HepG2 (cell line): ENCODE results near the gene GADD45G.

Experiments used
- CBX2 ChIP-seq, 2 experiments: fragments of 200-600 bp in 1 of 2; sonication (generic); formaldehyde crosslinking in 1 of 2; IDR thresholded peaks; 2 replicates each; pipeline versions ENCODE4 v1.7.0 to v1.8.1; 2018 to 2022; ENCODE audit warnings: low read depth in 2 of 2, low read length in 1 of 2, mild to moderate bottlenecking in 1 of 2, missing genetic modification reagents in 1 of 2
- EHMT2 ChIP-seq: fragments of 200-600 bp; sonication (generic); IDR thresholded peaks from 2 replicates; pipeline ENCODE4 v1.7.0; 2017; ENCODE audit warnings: antibody characterized with exemption, low read depth, low read length, borderline replicate concordance
- FOXK2 ChIP-seq: fragments of 450-650 bp; IDR thresholded peaks from 2 replicates; pipeline ENCODE4 v1.6.1; 2016
- MTF1 ChIP-seq: sonication (generic); formaldehyde crosslinking; IDR thresholded peaks from 2 replicates; pipeline ENCODE4 v1.5.0; 2020; ENCODE audit warnings: missing genetic modification reagents
- NCOA2 ChIP-seq: sonication (generic); formaldehyde crosslinking; IDR thresholded peaks from 2 replicates; pipeline ENCODE4 v1.8.0; 2022; ENCODE audit warnings: inconsistent platforms
- NFYB ChIP-seq: sonication (generic); formaldehyde crosslinking; IDR thresholded peaks from 2 replicates; pipeline ENCODE4 v1.4.0; 2020; ENCODE audit warnings: missing genetic modification reagents
- POLR2A ChIP-seq, 2 experiments: IDR thresholded peaks; 2 replicates each; pipeline ENCODE4 v1.6.1; 2011; ENCODE audit warnings: low read depth in 2 of 2, low read length in 2 of 2, mild to moderate bottlenecking in 1 of 2, moderate library complexity in 1 of 2; ENCODE audit not compliant: insufficient read depth in 1 of 2
- SALL2 ChIP-seq: sonication (generic); formaldehyde crosslinking; IDR thresholded peaks from 2 replicates; pipeline ENCODE4 v1.8.1; 2023; ENCODE audit warnings: mild to moderate bottlenecking, missing genetic modification reagents, inconsistent platforms
- SIN3A ChIP-seq: IDR thresholded peaks from 2 replicates; pipeline ENCODE4 v1.6.1; 2011; ENCODE audit warnings: low read depth, mild to moderate bottlenecking, control low read depth, low read length, borderline replicate concordance
- ZNF121 ChIP-seq: sonication (generic); formaldehyde crosslinking; IDR thresholded peaks from 2 replicates; pipeline ENCODE4 v1.5.0; 2020; ENCODE audit warnings: mild to moderate bottlenecking, missing genetic modification reagents
- ZNF792 ChIP-seq: IDR thresholded peaks from 2 replicates; pipeline ENCODE4 v1.6.1; 2016
- ZSCAN20 ChIP-seq: sonication (generic); formaldehyde crosslinking; IDR thresholded peaks from 2 replicates; pipeline ENCODE4 v1.4.0; 2020; ENCODE audit warnings: missing genetic modification reagents, mild to moderate bottlenecking, borderline replicate concordance
- TF ChIP-seq, protein P1 (sequence below): sonication (generic); formaldehyde crosslinking; IDR thresholded peaks from 2 replicates; pipeline ENCODE4 v1.5.0; 2020; ENCODE audit warnings: mild to moderate bottlenecking, missing genetic modification reagents, moderate library complexity
- TF ChIP-seq, protein P2 (sequence below): sonication (generic); formaldehyde crosslinking; IDR thresholded peaks from 2 replicates; pipeline ENCODE4 v1.4.0; 2020; ENCODE audit warnings: missing genetic modification reagents, mild to moderate bottlenecking, borderline replicate concordance

DNA sequence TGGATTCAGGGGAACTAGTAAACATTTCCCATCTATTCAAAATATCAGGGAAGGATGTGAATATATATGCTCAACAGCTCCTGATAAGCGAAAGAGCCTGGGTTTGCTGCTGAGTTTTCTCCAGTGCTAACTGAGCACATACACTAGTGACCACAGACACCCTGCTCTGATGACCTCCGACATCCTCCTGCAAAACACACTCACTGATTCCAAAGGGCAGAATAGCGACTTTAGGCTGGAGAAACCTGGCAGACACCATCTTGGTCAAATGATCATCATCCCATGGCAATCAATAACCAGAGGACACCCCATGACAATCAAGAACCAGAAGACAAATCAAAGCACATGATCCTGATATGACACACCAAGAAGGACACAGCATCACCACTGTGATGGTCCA, 9.2 kb upstream of the GADD45G start:
- TF ChIP-seq, protein P1, sequence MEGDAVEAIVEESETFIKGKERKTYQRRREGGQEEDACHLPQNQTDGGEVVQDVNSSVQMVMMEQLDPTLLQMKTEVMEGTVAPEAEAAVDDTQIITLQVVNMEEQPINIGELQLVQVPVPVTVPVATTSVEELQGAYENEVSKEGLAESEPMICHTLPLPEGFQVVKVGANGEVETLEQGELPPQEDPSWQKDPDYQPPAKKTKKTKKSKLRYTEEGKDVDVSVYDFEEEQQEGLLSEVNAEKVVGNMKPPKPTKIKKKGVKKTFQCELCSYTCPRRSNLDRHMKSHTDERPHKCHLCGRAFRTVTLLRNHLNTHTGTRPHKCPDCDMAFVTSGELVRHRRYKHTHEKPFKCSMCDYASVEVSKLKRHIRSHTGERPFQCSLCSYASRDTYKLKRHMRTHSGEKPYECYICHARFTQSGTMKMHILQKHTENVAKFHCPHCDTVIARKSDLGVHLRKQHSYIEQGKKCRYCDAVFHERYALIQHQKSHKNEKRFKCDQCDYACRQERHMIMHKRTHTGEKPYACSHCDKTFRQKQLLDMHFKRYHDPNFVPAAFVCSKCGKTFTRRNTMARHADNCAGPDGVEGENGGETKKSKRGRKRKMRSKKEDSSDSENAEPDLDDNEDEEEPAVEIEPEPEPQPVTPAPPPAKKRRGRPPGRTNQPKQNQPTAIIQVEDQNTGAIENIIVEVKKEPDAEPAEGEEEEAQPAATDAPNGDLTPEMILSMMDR, result no peak
- TF ChIP-seq ZNF121 (CRISPR knock-in tag) (no peak), CBX2 (IDR thresholded peaks at IDR 0.05; ENCODE audit: low read depth, low read length) (no peak), CBX2 (CRISPR knock-in tag; IDR thresholded peaks at IDR 0.05; ENCODE audit: low read depth) (no peak), MTF1 (CRISPR knock-in tag) (no peak), EHMT2 (no peak), POLR2A (IDR thresholded peaks at IDR 0.05; ENCODE audit: insufficient read depth in 1 of 2, low read depth in 2 of 2, low read length in 2 of 2) (no peak), NFYB (CRISPR knock-in tag) (no peak), ZSCAN20 (CRISPR knock-in tag) (no peak), NCOA2 (no peak), ZNF792 (CRISPR knock-in tag) (no peak), SIN3A (no peak), FOXK2 (no peak), SALL2 (CRISPR knock-in tag) (no peak)
- TF ChIP-seq, protein P2, sequence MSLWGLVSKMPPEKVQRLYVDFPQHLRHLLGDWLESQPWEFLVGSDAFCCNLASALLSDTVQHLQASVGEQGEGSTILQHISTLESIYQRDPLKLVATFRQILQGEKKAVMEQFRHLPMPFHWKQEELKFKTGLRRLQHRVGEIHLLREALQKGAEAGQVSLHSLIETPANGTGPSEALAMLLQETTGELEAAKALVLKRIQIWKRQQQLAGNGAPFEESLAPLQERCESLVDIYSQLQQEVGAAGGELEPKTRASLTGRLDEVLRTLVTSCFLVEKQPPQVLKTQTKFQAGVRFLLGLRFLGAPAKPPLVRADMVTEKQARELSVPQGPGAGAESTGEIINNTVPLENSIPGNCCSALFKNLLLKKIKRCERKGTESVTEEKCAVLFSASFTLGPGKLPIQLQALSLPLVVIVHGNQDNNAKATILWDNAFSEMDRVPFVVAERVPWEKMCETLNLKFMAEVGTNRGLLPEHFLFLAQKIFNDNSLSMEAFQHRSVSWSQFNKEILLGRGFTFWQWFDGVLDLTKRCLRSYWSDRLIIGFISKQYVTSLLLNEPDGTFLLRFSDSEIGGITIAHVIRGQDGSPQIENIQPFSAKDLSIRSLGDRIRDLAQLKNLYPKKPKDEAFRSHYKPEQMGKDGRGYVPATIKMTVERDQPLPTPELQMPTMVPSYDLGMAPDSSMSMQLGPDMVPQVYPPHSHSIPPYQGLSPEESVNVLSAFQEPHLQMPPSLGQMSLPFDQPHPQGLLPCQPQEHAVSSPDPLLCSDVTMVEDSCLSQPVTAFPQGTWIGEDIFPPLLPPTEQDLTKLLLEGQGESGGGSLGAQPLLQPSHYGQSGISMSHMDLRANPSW (CRISPR knock-in tag), result no peak
